Lower lobe of right lung (tissue), 2 donors: ENCODE results near the gene PRR13. TPM values are rescaled to one million over a fixed set of nuclear protein-coding genes. Genes with fewer than 3 reads are reported as not detected.
"Not testable (repeated sequence)": the region's sequence is repeated elsewhere in the genome, so short reads cannot be mapped to it uniquely, and the experiment has no call there.

Source experiments
- ATAC-seq, 2 donors: fragments of 200-7000 bp; cut with Tn5 transposase; one replicate each; pipeline ENCODE4 v1.9.1; 2020 to 2022; ENCODE audit warnings: mild to moderate bottlenecking in 2 of 2, moderate library complexity in 2 of 2
- DNase-seq: peaks from one replicate; pipeline ENCODE4 v3.0.0-alpha.2; 2020
- H3K27ac ChIP-seq: fragments of 200-600 bp; one replicate; pipeline ENCODE4 v1.8.0; 2022
- H3K27me3 ChIP-seq: fragments of 200-600 bp; one replicate; pipeline ENCODE4 v1.8.0; 2022; ENCODE audit warnings: low read depth
- H3K36me3 ChIP-seq: fragments of 200-600 bp; one replicate; pipeline ENCODE4 v1.8.0; 2022; ENCODE audit warnings: mild to moderate bottlenecking
- H3K4me1 ChIP-seq: fragments of 200-600 bp; one replicate; pipeline ENCODE4 v1.8.0; 2022
- H3K4me3 ChIP-seq: fragments of 200-600 bp; one replicate; pipeline ENCODE4 v1.8.0; 2022; ENCODE audit warnings: mild to moderate bottlenecking
- H3K9me3 ChIP-seq: fragments of 200-600 bp; one replicate; pipeline ENCODE4 v1.8.0; 2022
- CTCF ChIP-seq: fragments of 200-600 bp; IDR thresholded peaks from one replicate; pipeline ENCODE4 v1.8.0; 2022; ENCODE audit warnings: antibody characterized with exemption, mild to moderate bottlenecking
- intact Hi-C: fragments of 100-400 bp; cut with DNase I; formaldehyde crosslinking; loops from one replicate; pipeline ENCODE4 v1.11.0; 2022
- long read RNA-seq: library from polyadenylated mRNA; unstranded; transcript quantifications from one replicate; pipeline ENCODE4 v2.0.0, GENCODE V29; 2021
- total RNA-seq: library from RNA; stranded (reverse); fragmentation: NEBNext Ultra II Directional; extraction: Animal tissue kit (Norgen Biotek cat#: 25700); gene quantifications from one replicate; pipeline ENCODE4 v1.2.1, GENCODE V29; 2021
- donor health status: DM: no; HTN: yes; CAD: no; lungs with severe emphysema.

PRR13 gene
- 216 TPM for total RNA-seq
- long read RNA-seq, transcript PRR13-202 (4 exons, 1,229 nt): major isoform, 101 of 149 reads
- long read RNA-seq, transcript PRR13-209 (4 exons, 625 nt): minor isoform, 16 of 149 reads
- long read RNA-seq, partial matches to known transcripts: 11 of 149 reads
- long read RNA-seq, other reads (novel, unspliced or antisense): 7 of 149 reads

- H3K9me3 ChIP-seq: no peaks in the 10 kb centered on the region
- intact Hi-C loops: no loop called here
- ATAC-seq: peak; percentile 98 to 99
- peaks cover 42% of the 10 kb centered on the region for H3K4me1 ChIP-seq
- H3K27ac ChIP-seq: peak within 1 kb of the TSS; percentile 89
- peaks cover 32% of the 10 kb centered on the region for H3K36me3 ChIP-seq
- no peak for TF ChIP-seq CTCF
- H3K27me3 ChIP-seq: no peaks in the 10 kb centered on the region
- peak within 1 kb of the TSS; percentile 87 for H3K4me3 ChIP-seq
- DNase-seq: peak; percentile 100
Observed at GRCh38 chr12:53441040-53441833, at the start of gene PRR13. Gene PRR13 (plus strand): TSS chr12:53441734. CDS start chr12:53442715, 981 bp downstream.

GRCh38 chr12:53399896-53400295 is 41.6 kb upstream of the PRR13 start:
- Histone ChIP-seq H3K27ac (no peak overlapping the region), H3K4me3 (no peak overlapping the region), H3K36me3 (peaks cover 43% of the 10 kb centered on the region), H3K27me3 (no peaks in the 10 kb centered on the region), H3K9me3 (no peaks in the 10 kb centered on the region), H3K4me1 (no peaks in the 10 kb centered on the region)
- no peak for TF ChIP-seq CTCF
- intact Hi-C loops: no loop called here
- DNase-seq: no peak
- no peak for ATAC-seq

- peaks cover 54% of the 10 kb centered on the region for H3K36me3 ChIP-seq
- H3K4me3 ChIP-seq, DNase-seq, H3K27ac ChIP-seq, ATAC-seq, H3K9me3 ChIP-seq, H3K4me1 ChIP-seq, intact Hi-C loops, H3K27me3 ChIP-seq: not testable (repeated sequence)
Observed at GRCh38 chr12:53402351-53402750, 39.2 kb upstream of the PRR13 start.

GRCh38 chr12:53402871-53403270 is 38.7 kb upstream of the PRR13 start:
- H3K4me3 ChIP-seq: no peak overlapping the region
- H3K9me3 ChIP-seq: no peaks in the 10 kb centered on the region
- intact Hi-C loops: no loop called here
- no peak for TF ChIP-seq CTCF
- peaks cover 59% of the 10 kb centered on the region for H3K36me3 ChIP-seq
- H3K27me3 ChIP-seq: no peaks in the 10 kb centered on the region
- H3K27ac ChIP-seq: no peak overlapping the region
- no peak for ATAC-seq
- no peaks in the 10 kb centered on the region for H3K4me1 ChIP-seq
- no peak for DNase-seq

GRCh38 chr12:53410951-53411350 is 30.6 kb upstream of the PRR13 start:
- DNase-seq: no peak
- H3K36me3 ChIP-seq: peaks cover 77% of the 10 kb centered on the region
- TF ChIP-seq CTCF: no peak

More at GRCh38 chr12:53410951-53411350, 30.6 kb upstream of the PRR13 start:
- intact Hi-C loops: no loop called here
- no peak for ATAC-seq
- H3K4me1 ChIP-seq: peaks cover 24% of the 10 kb centered on the region
- no peak overlapping the region for H3K27ac ChIP-seq
- no peaks in the 10 kb centered on the region for H3K27me3 ChIP-seq
- no peaks in the 10 kb centered on the region for H3K9me3 ChIP-seq
- H3K4me3 ChIP-seq: no peak overlapping the region
